Hair follicular keratinocyte (primary cell): Measurements from ENCODE around the gene GTF3C1. TPM values are rescaled to one million over a fixed set of nuclear protein-coding genes. Genes with fewer than 3 reads are reported as not detected.

Experiments used
- total RNA-seq: library from RNA; depleted of rRNA; stranded (reverse); fragments of >200 nt; gene quantifications from 2 replicates; pipeline ENCODE4 v1.2.3, GENCODE V29; 2015

The GTF3C1 gene, protein sequence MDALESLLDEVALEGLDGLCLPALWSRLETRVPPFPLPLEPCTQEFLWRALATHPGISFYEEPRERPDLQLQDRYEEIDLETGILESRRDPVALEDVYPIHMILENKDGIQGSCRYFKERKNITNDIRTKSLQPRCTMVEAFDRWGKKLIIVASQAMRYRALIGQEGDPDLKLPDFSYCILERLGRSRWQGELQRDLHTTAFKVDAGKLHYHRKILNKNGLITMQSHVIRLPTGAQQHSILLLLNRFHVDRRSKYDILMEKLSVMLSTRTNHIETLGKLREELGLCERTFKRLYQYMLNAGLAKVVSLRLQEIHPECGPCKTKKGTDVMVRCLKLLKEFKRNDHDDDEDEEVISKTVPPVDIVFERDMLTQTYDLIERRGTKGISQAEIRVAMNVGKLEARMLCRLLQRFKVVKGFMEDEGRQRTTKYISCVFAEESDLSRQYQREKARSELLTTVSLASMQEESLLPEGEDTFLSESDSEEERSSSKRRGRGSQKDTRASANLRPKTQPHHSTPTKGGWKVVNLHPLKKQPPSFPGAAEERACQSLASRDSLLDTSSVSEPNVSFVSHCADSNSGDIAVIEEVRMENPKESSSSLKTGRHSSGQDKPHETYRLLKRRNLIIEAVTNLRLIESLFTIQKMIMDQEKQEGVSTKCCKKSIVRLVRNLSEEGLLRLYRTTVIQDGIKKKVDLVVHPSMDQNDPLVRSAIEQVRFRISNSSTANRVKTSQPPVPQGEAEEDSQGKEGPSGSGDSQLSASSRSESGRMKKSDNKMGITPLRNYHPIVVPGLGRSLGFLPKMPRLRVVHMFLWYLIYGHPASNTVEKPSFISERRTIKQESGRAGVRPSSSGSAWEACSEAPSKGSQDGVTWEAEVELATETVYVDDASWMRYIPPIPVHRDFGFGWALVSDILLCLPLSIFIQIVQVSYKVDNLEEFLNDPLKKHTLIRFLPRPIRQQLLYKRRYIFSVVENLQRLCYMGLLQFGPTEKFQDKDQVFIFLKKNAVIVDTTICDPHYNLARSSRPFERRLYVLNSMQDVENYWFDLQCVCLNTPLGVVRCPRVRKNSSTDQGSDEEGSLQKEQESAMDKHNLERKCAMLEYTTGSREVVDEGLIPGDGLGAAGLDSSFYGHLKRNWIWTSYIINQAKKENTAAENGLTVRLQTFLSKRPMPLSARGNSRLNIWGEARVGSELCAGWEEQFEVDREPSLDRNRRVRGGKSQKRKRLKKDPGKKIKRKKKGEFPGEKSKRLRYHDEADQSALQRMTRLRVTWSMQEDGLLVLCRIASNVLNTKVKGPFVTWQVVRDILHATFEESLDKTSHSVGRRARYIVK (N-terminal part only)
- total RNA-seq: 59.5 and 61.4 TPM in 2 replicates

DNA sequence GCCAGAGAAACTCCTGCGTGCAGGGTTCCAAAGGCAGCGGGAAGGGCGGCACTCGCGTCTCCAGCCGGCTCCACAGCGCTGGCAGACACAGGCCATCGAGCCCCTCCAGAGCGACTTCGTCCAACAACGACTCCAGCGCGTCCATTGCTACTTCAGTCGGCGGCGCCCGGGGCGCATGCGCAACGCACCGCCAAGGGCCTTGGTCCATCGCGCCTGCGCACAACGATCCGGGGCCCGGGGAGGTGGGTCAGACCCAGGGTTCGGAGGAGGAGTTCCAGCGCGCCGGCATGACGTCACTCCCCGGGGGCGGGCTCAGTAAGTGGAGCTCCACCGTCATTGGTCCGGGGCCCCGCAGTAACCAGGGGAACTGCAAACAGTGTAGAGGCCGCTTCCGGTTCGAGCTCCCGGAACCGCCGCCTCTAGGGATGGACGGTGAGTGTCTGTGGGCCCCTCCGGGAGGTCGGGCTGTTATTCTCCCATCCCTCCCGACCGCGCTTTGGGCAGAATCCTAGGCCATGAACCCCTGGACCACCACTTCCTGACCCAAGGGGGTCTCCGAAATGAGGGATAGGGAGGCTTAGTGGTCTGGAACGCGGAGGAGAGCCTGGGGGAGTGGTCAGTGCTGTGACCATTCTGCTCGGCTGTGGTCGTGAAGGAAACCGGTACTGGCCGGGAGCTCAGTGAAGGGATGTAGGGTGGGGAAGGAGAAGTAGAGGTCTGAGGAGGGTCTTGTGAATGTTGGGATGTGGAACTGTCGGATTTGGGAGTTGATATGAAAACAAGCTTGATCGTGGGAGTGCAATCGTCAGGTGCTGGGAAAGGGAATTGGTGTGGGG lies at the start of gene GTF3C1, which contains the start of gene KATNIP:
Gene GTF3C1 (minus strand): TSS at position 168 of the 836 bp plus-strand sequence. CDS start 23 bp downstream, at position 145.
Gene KATNIP (plus strand): TSS at position 399 of the 836 bp plus-strand sequence. CDS start 27 bp downstream, at position 426.

Other genes starting within 250 kb of the GTF3C1 start
- gene IL4R, start 235.9 kb downstream of the GTF3C1 start, total RNA-seq: 93.0 and 127 TPM in 2 replicates
- gene IL21R, start 147.7 kb downstream of the GTF3C1 start, total RNA-seq: 0.19 TPM in 1 of 2 replicates, not detected in the other
- gene KATNIP, start 231 bp upstream of the GTF3C1 start, total RNA-seq: 7.2 and 8.3 TPM in 2 replicates